Gastroesophageal sphincter (tissue), 4 donors: ENCODE data around the gene STARD13. TPM values are rescaled to one million over a fixed set of nuclear protein-coding genes. Genes with fewer than 3 reads are reported as not detected.

Experiments used
- ATAC-seq: fragments of 150-250 bp; one replicate; pipeline ENCODE4 v1.9.1; 2016; ENCODE audit warnings: mild to moderate bottlenecking, moderate library complexity
- H3K27ac ChIP-seq, 4 donors: fragments of 200-600 bp; sonication (generic) in 3 of 4; 1 replicate in 3 of 4; 2 replicates in 1 of 4; pipeline ENCODE4 v1.5.1; 2016 to 2019
- H3K27me3 ChIP-seq: fragments of 200-600 bp; sonication (generic); one replicate; pipeline ENCODE4 v1.5.1; 2019
- H3K36me3 ChIP-seq, 2 donors: fragments of 200-600 bp; sonication (generic); one replicate each; pipeline ENCODE4 v1.5.1; 2019; ENCODE audit warnings: control low read depth in 1 of 2
- H3K4me1 ChIP-seq, 3 donors: fragments of 200-600 bp; sonication (generic); 1 replicate in 2 of 3; 2 replicates in 1 of 3; pipeline ENCODE4 v1.5.1; 2016 to 2019; ENCODE audit warnings: control low read depth in 2 of 3
- H3K4me3 ChIP-seq, 2 donors: fragments of 200-600 bp; sonication (generic); one replicate each; pipeline ENCODE4 v1.5.1; 2019; ENCODE audit warnings: mild to moderate bottlenecking in 1 of 2, moderate library complexity in 1 of 2
- H3K9me3 ChIP-seq, 3 donors: fragments of 200-600 bp; sonication (generic); one replicate each; pipeline ENCODE4 v1.5.1; 2017 to 2019; ENCODE audit warnings: control low read depth in 2 of 3
- EP300 ChIP-seq: sonication (generic); formaldehyde crosslinking; IDR thresholded peaks from one replicate; pipeline ENCODE4 v1.6.1; 2017; ENCODE audit warnings: antibody characterized with exemption, mild to moderate bottlenecking
- POLR2A ChIP-seq, 2 donors: fragments of 450-650 bp; IDR thresholded peaks; one replicate each; pipeline ENCODE4 v1.6.1; 2017; ENCODE audit warnings: antibody characterized with exemption in 2 of 2, mild to moderate bottlenecking in 2 of 2, moderate library complexity in 1 of 2
- POLR2AphosphoS5 ChIP-seq: sonication (generic); formaldehyde crosslinking; IDR thresholded peaks from one replicate; pipeline ENCODE4 v1.6.1; 2017; ENCODE audit warnings: antibody characterized with exemption
- whole genome bisulfite sequencing, 2 donors: methylation state at CpG; one replicate each; pipeline ENCODE4 v1.1.5; 2018; ENCODE audit warnings: low coverage in 1 of 2; 5-methylcytosine and 5-hydroxymethylcytosine counted together
- total RNA-seq, 4 donors: library from RNA; depleted of rRNA; stranded (reverse); fragments of >200 nt; gene quantifications; one replicate each; pipeline ENCODE4 v1.1.0, GENCODE V29; 2016
- TF ChIP-seq, protein P1 (sequence below), 4 experiments: fragments of 200-600 bp in 2 of 4; fragments of 450-650 bp in 2 of 4; sonication (generic) in 1 of 4; IDR thresholded peaks; one replicate each; pipeline ENCODE4 v1.5.1; 2017 to 2019; ENCODE audit warnings: antibody characterized with exemption in 4 of 4, mild to moderate bottlenecking in 2 of 4, moderate library complexity in 2 of 4

STARD13 gene
- total RNA-seq, 4 donors from 2014 or later = 46.2 to 63.3 (median 49.3) TPM

GRCh38 chr13:33185853-33186252, 99.7 kb downstream of the STARD13 start:
- Histone ChIP-seq H3K4me3 (no peak overlapping the region), H3K27ac (peak overlapping the region in 3 of 4 donors; percentile 48 to 60 (median 56)), H3K36me3 (peaks cover 0 to 4% of the 10 kb centered on the region in 2 donors), H3K9me3 (no peaks in the 10 kb centered on the region), H3K4me1 (peaks cover 15 to 98% (median 55%) of the 10 kb centered on the region in 3 donors), H3K27me3 (no peaks in the 10 kb centered on the region)
- no peak for ATAC-seq
- TF ChIP-seq POLR2A (IDR thresholded peaks at IDR 0.05) (no peak), POLR2AphosphoS5 (no peak), EP300 (no peak)
- WGBS, 2 donors = 78 to 89% methylated on average over 4 to 5 of the region's 6 CpGs

DNA sequence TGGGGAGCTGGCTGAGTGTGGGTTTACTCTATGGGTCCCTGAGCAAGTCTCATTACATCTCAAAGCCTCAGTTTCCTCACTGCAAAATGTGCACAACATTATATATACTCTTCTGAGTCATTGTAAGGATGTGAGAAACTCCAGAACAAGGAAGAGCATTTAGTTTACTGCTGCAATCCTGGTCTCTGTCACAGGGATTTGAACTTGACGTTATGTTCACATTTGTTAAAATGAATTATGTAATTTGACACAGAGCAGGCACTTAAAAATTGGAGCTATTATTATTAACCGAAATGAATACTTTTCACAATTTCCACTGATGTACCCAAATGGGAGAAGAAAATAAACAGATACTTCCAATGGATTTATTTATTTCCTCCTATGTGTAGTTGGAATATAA, 101.0 kb downstream of the STARD13 start:
- no peak for ATAC-seq
- Histone ChIP-seq H3K27ac (peak overlapping the region in 3 of 4 donors; percentile 38 to 56 (median 48)), H3K36me3 (peaks cover 0 to 8% of the 10 kb centered on the region in 2 donors), H3K27me3 (no peaks in the 10 kb centered on the region), H3K9me3 (no peaks in the 10 kb centered on the region), H3K4me3 (no peak overlapping the region), H3K4me1 (peaks cover 15 to 96% (median 50%) of the 10 kb centered on the region in 3 donors)
- TF ChIP-seq POLR2AphosphoS5 (no peak), POLR2A (IDR thresholded peaks at IDR 0.05) (no peak), EP300 (no peak)
- TF ChIP-seq, protein P1, sequence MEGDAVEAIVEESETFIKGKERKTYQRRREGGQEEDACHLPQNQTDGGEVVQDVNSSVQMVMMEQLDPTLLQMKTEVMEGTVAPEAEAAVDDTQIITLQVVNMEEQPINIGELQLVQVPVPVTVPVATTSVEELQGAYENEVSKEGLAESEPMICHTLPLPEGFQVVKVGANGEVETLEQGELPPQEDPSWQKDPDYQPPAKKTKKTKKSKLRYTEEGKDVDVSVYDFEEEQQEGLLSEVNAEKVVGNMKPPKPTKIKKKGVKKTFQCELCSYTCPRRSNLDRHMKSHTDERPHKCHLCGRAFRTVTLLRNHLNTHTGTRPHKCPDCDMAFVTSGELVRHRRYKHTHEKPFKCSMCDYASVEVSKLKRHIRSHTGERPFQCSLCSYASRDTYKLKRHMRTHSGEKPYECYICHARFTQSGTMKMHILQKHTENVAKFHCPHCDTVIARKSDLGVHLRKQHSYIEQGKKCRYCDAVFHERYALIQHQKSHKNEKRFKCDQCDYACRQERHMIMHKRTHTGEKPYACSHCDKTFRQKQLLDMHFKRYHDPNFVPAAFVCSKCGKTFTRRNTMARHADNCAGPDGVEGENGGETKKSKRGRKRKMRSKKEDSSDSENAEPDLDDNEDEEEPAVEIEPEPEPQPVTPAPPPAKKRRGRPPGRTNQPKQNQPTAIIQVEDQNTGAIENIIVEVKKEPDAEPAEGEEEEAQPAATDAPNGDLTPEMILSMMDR (IDR thresholded peaks at IDR 0.05) = no peak
- 25 to 67% methylated on average over 1 to 2 of the region's 2 CpGs for WGBS, 2 donors

GRCh38 chr13:33184112-33184490, 101.5 kb downstream of the STARD13 start:
- Histone ChIP-seq H3K4me1 (peaks cover 11 to 96% (median 50%) of the 10 kb centered on the region in 3 donors), H3K27me3 (no peaks in the 10 kb centered on the region), H3K4me3 (no peak overlapping the region), H3K36me3 (peaks cover 0 to 10% of the 10 kb centered on the region in 2 donors), H3K9me3 (no peaks in the 10 kb centered on the region), H3K27ac (peak overlapping the region in 3 of 4 donors; percentile 48 to 56 (median 56))
- ATAC-seq = no peak
- WGBS, 2 donors = 20 to 25% methylated on average over 2 of the region's 2 CpGs
- TF ChIP-seq EP300 = no peak
- TF ChIP-seq POLR2A (IDR thresholded peaks at IDR 0.05) = no peak
- no peak for TF ChIP-seq POLR2AphosphoS5
- TF ChIP-seq, protein P1 (IDR thresholded peaks at IDR 0.05) = no peak

GRCh38 chr13:33183431-33184111, 102.0 kb downstream of the STARD13 start:
- TF ChIP-seq POLR2A (IDR thresholded peaks at IDR 0.05) (no peak), POLR2AphosphoS5 (no peak), EP300 (no peak)
- TF ChIP-seq, protein P1 (IDR thresholded peaks at IDR 0.05) = no peak
- no peak for ATAC-seq
- 60 to 65% methylated on average over 1 to 2 of the region's 3 CpGs for WGBS, 2 donors

DNA sequence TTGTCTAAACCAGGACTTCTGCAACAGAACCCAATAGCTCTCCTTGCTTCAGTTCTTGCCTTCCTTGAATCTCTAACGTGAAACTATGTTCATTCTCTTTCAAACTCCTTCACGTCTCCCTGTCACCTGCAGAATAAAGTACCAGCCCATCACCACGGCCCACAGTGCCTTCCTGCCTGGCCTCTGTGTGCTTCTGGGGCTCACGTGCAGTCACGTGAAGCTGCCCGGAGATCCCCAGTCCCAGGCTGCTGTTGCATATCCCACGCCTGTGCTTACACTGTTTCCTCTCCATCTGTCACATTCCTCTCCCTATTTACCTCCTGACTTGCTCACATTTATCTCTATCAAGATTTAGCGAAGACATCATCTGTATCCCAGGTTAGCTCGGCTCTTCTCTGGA, 102.8 kb downstream of the STARD13 start:
- TF ChIP-seq POLR2AphosphoS5 (no peak), POLR2A (IDR thresholded peaks at IDR 0.05) (no peak), EP300 (no peak)
- TF ChIP-seq, protein P1 (IDR thresholded peaks at IDR 0.05) = no peak
- H3K9me3 ChIP-seq = no peaks in the 10 kb centered on the region
- WGBS, 2 donors = 60 to 66% methylated on average over 4 to 9 of the region's 9 CpGs
- H3K4me3 ChIP-seq = no peak overlapping the region
- peaks cover 0 to 6% of the 10 kb centered on the region in 2 donors for H3K36me3 ChIP-seq
- no peak for ATAC-seq
- peak overlapping the region in 3 of 4 donors; percentile 48 to 56 (median 56) for H3K27ac ChIP-seq
- no peaks in the 10 kb centered on the region for H3K27me3 ChIP-seq
- peaks cover 7 to 95% (median 36%) of the 10 kb centered on the region in 3 donors for H3K4me1 ChIP-seq

More at GRCh38 chr13:33183431-33184111, 102.0 kb downstream of the STARD13 start:
- no peak overlapping the region for H3K4me3 ChIP-seq
- H3K27ac ChIP-seq = peak overlapping the region in 3 of 4 donors; percentile 48 to 56 (median 56)
- H3K9me3 ChIP-seq = no peaks in the 10 kb centered on the region
- H3K36me3 ChIP-seq = peaks cover 0 to 10% of the 10 kb centered on the region in 2 donors
- H3K27me3 ChIP-seq = no peaks in the 10 kb centered on the region
- peaks cover 7 to 96% (median 44%) of the 10 kb centered on the region in 3 donors for H3K4me1 ChIP-seq
